GM18870 (cell line): Measurements from ENCODE around the gene WFDC9.
"Not testable (repeated sequence)": the region's sequence is repeated elsewhere in the genome, so short reads cannot be mapped to it uniquely, and the experiment has no call there.

Experiments
- ATAC-seq: cut with Tn5 transposase; IDR thresholded peaks from one replicate; pipeline ENCODE4 v1.9.1; 2021; ENCODE audit warnings: moderate library complexity; ENCODE audit not compliant: unreplicated experiment

Gene WFDC9

DNA sequence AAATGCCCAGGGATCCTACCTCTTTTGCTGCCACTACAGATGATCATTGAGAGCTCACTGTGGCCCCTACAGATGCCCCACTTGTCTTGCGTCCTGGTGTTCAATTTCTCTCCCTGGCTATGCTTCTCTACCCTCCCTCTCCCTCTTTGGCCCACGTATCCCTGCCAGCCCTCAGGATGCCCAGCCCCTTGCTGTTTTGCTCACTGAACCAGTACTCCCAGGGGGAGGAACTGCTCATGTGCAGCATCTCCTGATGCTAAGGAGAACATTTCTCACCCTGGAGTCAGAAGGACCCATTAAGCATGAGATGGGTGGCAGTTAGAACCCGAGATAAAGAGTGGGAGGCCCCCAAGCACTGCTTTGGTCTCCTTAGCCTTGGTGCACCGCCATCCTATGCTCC is at the start of gene WFDC9:
Gene WFDC9, minus strand, starts transcription at position 101 of the 400 bp plus-strand sequence. CDS start 21,103 bp downstream, outside the sequence.
- no peak for ATAC-seq

- ATAC-seq, result no peak
Measured at GRCh38 chr20:45679650-45680049, 48.6 kb upstream of the WFDC9 start.

DNA sequence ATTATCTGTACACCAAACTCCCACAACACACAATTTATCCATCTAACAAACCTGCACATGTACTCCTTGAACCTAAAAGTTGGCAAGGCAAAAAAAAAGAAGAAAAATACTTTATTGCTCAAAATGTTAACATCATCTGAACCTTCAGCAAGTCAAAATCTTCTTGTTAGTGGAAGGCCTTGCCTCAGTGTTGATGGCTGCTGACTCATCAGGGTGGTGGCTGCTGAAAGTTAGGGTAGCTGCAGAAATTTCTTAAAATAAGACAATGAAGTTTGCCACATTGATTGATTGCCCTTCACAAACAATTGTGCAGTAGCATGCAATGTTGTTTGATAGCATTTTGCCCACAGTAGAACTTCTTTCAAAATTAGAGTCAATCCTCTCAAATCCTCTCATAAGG is 41.7 kb upstream of the WFDC9 start:
- no peak for ATAC-seq

DNA sequence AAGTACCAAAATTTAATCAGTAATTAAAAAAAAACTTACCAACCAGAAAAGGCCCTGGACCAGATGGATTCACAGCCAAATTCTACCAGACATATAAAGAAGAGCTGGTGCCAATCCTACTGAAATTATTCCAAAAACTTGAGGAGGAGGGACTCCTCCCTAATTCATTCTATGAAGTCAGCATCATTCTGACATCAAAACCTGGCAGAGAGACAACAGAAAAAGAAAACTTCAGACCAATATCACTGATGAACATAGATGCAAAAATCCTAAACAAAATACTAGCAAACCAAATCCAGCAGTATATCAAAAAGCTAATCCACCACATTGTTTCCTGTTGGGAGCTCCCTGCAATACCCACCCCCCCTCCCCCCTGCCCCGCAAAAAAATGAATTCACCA is 39.1 kb upstream of the WFDC9 start, which contains the start of gene WFDC11:
Gene WFDC11, minus strand, starts transcription at position 101 of the 400 bp plus-strand sequence. CDS start 19,639 bp downstream, outside the sequence.
- no peak for ATAC-seq

DNA sequence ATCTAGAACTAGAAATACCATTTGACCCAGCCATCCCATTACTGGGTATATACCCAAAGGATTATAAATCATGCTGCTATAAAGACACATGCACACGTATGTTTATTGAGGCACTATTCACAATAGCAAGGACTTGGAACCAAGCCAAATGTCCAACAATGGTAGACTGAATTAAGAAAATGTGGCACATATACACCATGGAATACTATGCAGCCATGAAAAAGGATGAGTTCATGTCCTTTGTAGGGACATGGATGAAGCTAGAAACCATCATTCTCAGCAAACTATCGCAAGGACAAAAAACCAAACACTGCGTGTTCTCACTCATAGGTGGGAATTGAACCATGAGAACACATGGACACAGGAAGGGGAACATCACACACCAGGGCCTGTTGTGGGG is 26.0 kb upstream of the WFDC9 start:
- not testable (repeated sequence) for ATAC-seq

GRCh38 chr20:45651726-45652125 is 20.6 kb upstream of the WFDC9 start:
- not testable (repeated sequence) for ATAC-seq

- no peak for ATAC-seq
Measured at GRCh38 chr20:45649312-45649863, 18.3 kb upstream of the WFDC9 start.

GRCh38 chr20:45647441-45648050 is 16.5 kb upstream of the WFDC9 start:
- no peak for ATAC-seq

DNA sequence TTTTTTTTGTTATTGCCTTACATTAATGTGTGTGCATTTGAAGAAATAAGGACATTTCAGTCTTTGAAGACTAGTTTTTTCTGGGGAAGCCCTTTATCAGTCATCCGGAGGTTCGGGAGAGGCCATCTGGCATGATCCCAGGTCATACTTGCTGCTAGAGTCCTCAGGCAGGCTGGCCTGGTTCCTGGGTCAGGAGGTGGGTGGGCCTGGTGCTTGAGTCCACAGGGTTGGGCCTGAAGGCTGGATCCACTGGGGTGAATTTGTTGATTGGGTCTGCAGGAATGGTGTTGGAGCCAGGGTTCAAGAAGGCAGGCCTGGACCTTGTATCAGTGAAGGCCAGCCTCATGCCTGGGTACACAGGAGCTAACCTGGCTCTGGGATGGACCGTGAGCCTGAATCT is 15.8 kb upstream of the WFDC9 start:
- ATAC-seq, result no peak

- not testable (repeated sequence) for ATAC-seq
Measured at GRCh38 chr20:45645869-45646268, 14.8 kb upstream of the WFDC9 start.

GRCh38 chr20:45641076-45641475 is 10.0 kb upstream of the WFDC9 start:
- ATAC-seq, result not testable (repeated sequence)

GRCh38 chr20:45639687-45640086 is 8.6 kb upstream of the WFDC9 start:
- ATAC-seq, result no peak

GRCh38 chr20:45636513-45636912 is 5.4 kb upstream of the WFDC9 start:
- ATAC-seq, result no peak

DNA sequence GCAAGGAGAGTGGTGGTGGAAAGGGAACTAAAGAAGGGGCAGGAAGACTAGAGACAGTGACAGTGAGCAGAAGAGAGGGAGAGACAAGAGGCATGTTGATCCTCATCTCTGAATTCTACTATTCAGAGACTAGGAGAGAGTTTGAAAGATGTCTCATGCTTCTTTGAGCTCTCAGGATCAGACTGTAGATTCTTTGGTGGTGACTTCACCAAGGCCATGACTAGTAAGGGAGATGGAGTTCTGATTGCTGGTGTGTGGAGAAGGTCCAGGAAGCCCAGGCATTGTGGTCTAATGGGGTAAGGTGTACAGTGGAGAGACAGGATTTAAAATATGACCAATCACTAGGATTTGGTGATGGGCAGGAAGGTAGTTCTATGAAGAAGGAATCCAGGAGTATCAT is 713 bp downstream of the WFDC9 start:
- no peak for ATAC-seq

DNA sequence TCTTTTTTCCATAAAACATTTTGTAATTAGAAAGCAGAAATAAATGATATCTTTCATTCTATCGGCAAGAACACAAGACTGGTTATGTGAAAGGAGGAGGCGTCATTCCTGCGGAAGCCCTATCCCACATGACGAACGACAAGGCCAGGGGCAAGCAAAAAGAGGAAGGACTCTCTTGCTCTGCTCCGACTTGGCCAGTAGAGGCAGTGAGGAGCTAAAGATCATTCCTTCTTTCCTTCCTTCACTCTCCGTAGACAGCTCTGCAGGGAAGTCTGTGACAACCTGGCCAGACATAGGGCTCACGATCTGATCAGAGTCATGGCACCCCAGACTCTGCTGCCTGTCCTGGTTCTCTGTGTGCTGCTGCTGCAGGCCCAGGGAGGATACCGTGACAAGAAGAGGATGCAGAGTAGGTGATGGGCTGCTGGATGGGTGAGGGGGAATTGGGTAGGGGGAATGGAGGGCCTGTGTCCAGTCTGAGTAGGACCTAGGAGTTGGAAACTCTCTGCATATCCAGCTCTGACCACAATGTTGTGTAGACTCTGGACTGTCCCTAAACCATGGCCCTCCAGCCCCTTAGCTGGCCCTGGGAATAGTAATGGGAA is 1.5 kb downstream of the WFDC9 start, which contains the start of gene WFDC10A:
Gene WFDC10A, plus strand, starts transcription at position 244 of the 605 bp plus-strand sequence. Its CDS starts 75 bp downstream, at position 319.
- no peak for ATAC-seq

DNA sequence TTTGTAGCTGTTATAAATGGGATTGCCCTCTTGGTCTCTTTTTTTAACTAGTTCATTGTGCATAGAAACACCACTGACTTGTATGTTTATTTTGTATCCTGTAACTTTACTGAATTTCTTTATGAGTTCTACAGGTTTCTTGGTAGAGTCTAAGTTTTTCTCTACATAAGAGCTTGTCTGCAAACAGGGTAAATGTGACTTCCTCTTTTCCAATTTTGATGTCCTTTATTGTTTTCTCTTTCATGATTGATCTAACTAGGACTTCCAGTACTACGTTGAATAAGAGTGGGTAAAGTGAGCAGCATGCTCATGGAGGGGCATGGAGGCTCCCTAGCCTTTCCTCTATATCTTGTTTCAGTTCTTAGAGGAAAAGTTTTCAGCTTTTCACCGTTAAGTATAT is 4.5 kb downstream of the WFDC9 start:
- ATAC-seq, result no peak

- no peak for ATAC-seq
Measured at GRCh38 chr20:45621593-45621992, 9.5 kb downstream of the WFDC9 start.

- no peak for ATAC-seq
Measured at GRCh38 chr20:45617591-45617990, 13.5 kb downstream of the WFDC9 start.

GRCh38 chr20:45612314-45612713 is 18.8 kb downstream of the WFDC9 start:
- ATAC-seq, result no peak

DNA sequence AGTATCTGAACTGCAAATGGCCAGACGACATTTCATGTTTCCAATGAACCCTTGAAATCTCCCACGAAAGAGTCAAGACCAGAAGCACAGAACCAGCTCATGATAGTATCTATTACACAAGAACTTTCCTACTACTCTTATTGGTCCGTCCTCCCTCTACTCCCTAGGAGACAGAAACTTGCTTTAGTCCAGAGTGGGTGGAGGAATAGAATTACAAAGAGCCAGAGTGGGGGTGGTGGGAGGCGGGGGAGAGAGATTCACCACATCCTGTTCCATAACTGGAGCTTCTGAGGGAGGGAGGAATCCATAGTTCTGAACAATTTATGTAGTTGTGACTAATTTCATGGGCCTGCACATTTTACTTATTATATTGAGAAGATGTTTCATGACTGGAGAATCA is 20.0 kb downstream of the WFDC9 start:
- no peak for ATAC-seq

GRCh38 chr20:45607810-45608209 is 23.3 kb downstream of the WFDC9 start:
- no peak for ATAC-seq

GRCh38 chr20:45595235-45595634 is 35.8 kb downstream of the WFDC9 start:
- ATAC-seq, result no peak
